GM13976 (cell line): ENCODE results near the gene FCGR2B.

Source experiments
- DNase-seq: peaks from one replicate; pipeline ENCODE4 v3.0.0; 2012; ENCODE audit warnings: low spot score
- in situ Hi-C: fragments of 300-500 bp; cut with MboI; formaldehyde crosslinking; loops from one replicate; pipeline ENCODE4 v1.12.0; 2022; ENCODE audit warnings: low sequenced_read_pairs, mixed read lengths, inconsistent platforms; ENCODE audit not compliant: unreplicated experiment
- TF ChIP-seq, protein P1 (sequence below): IDR thresholded peaks from 2 replicates; pipeline ENCODE4 v1.5.1; 2012; ENCODE audit warnings: borderline replicate concordance, mild to moderate bottlenecking; ENCODE audit not compliant: insufficient read depth; ENCODE audit errors: extremely low read depth, missing control alignments, control extremely low read depth

FCGR2B gene

DNA sequence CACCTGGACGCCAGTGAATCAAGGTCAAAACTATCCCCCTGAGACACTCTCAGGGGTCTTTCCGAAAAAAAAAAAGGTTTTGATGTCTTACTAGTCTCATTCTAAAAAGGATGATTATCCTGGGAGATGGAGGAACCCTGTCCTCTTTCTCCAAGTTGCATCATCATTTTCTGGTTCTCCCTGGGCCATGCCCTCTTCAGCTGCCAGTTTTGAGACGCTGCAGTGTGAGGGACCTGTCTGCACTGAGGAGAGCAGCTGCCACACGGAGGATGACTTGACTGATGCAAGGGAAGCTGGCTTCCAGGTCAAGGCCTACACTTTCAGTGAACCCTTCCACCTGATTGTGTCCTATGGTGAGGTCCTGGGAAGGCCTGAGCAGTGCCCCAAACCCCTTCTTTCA is 47.6 kb downstream of the FCGR2B start:
- in situ Hi-C loops, result no loop called here
- TF ChIP-seq, protein P1, sequence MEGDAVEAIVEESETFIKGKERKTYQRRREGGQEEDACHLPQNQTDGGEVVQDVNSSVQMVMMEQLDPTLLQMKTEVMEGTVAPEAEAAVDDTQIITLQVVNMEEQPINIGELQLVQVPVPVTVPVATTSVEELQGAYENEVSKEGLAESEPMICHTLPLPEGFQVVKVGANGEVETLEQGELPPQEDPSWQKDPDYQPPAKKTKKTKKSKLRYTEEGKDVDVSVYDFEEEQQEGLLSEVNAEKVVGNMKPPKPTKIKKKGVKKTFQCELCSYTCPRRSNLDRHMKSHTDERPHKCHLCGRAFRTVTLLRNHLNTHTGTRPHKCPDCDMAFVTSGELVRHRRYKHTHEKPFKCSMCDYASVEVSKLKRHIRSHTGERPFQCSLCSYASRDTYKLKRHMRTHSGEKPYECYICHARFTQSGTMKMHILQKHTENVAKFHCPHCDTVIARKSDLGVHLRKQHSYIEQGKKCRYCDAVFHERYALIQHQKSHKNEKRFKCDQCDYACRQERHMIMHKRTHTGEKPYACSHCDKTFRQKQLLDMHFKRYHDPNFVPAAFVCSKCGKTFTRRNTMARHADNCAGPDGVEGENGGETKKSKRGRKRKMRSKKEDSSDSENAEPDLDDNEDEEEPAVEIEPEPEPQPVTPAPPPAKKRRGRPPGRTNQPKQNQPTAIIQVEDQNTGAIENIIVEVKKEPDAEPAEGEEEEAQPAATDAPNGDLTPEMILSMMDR, result no peak
- no peak for DNase-seq

DNA sequence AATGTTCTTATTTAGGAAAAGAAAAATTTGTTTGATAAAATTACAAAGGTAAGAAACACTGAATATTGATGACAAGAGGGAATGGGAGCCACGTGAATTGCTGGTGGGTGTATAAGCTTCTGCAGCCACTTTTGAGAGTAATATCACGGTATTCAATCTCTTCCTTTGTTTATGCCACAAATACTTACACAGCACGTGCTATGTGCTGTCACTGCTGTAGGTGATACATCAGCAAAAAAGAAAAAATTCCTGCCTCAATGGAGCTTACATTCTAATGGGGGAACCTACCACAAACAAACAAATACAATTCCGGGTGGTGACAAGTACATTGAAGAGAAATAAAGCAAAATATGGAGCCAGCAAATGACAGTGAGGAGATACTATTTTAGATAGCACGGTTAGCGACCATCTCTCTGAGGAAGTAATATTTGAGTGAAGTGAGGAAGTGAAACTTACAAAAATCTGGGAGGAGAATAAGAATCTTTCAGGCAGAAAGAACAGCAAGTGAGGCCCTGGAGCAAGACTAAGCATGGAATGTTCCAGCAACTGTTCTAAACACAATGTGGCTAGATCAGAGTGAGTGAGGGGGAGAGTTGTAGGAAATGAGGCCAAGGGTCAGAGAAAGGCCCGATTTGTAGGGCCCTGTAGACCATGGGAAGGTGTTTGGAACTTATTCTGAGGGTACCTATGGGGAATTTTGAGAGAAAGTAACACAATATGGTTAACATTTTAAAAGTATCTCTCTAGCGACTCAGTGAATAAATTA is 55.8 kb downstream of the FCGR2B start:
- in situ Hi-C loops, result no loop called here
- no peak for DNase-seq
- TF ChIP-seq, protein P1, result no peak

DNA sequence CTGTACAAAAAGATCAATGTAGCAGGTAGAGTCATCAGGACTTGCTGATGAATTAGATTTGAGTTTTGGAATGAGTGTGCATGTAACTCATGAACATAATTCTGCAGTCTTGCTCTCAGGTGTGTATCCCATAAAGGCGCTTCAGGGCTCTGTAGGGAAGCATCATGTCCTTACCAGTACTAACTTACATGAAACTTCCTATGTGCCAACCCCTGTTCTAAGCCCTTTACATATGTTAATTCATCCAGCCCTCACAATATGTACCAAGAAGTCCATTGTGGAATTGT is 56.3 kb downstream of the FCGR2B start:
- in situ Hi-C loops, result no loop called here
- DNase-seq, result no peak
- TF ChIP-seq, protein P1, result no peak

DNA sequence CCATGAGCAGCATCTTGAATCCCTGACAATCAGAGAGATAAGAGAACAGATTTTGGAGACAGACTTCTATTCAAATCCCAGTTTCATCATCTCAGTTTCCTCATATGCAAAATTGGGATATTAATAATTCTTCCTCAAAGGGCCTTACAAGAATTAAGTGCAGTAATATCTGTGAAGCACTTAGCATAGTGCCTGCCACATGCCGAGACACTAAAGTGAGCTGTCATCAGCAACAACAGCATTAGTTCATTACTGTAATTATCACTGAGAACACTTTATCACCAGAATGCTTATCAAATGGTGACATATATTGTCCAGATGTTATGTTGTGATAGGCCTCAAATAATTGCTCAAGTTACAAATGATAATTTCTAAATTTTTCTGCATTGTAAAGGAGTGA is 57.5 kb downstream of the FCGR2B start:
- DNase-seq, result no peak
- in situ Hi-C loops, result no loop called here
- TF ChIP-seq, protein P1, result no peak

DNA sequence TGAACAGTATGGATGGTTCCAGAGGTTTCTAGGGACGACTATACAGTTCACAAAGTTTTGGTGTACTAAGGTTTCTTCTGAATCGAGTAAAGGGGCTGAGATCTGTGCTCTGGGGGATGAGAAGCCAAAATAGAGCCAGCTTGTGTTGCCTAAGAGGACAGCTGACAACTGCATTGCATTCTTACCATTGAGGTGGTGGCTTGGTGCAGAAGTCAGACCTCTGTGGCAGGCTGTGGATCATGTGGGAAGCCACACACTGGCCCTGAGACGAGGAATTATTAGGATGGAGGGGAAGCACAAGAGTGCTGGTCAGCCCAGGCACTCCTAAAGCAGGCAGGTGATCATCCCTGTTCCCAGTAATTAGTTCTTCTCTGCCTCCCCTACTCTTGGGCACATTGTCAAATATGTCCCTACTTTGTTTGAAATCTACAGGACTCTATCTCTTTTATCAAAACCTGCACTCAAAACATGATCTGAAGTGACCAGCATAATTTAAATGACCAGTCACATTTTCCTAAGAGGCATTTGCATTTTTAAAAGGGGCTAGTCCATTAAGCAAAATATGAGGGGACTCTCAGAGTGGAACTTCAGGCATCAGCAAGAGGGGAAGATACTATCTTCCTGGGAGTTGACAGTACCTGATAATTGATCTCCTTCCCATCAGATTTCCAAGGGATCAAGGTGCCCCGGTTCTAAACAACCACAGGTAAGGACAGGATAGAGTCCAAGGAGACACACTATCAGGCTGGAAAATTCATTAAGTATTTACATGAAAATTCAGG is 58.2 kb downstream of the FCGR2B start, which contains the start of gene FCRLB:
TSS of gene FCRLB (plus strand) at position 589 of the 782 bp plus-strand sequence. CDS start 1,129 bp downstream, outside the sequence.
- TF ChIP-seq, protein P1, result no peak
- in situ Hi-C loops, result no loop called here
- DNase-seq, result no peak

DNA sequence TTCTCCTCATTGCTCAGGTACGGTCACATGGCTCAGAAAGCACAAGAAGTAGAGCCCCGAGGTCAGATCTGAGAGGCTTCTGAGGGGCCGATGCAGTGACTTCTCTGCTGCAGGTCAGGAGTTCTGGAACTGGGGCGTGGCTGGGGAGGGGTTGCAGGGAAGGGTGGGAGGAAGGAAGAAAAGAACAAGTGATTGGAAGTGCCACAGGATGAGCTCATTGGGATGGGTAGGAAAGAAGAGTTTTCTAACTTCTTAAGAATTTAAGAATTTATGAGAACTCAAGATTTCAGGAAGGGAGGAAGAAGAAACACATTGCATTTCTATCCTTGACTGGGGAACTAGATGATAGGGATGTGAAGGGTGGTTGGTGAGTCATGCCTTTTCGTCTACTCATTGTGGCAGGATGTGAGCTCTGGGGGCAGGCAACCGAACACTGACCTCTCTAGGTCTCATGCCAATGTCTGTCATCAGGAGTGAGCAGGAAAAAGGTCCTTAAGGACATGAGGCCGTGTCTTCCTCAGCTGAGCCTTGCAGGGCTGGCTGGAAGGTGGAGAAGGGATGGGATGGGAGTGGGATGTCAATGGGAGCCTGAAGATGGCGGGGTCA is 58.9 kb downstream of the FCGR2B start:
- TF ChIP-seq, protein P1, result no peak
- DNase-seq, result no peak
- in situ Hi-C loops, result no loop called here
